Activated CD8-positive, alpha-beta memory T cell treated with anti-CD3 and anti-CD28 coated beads, Interleukin-2, amount 50 U/mL, for 48 hours (primary cell): ENCODE measurements around the gene RNF169.
"Not testable (repeated sequence)": the region's sequence is repeated elsewhere in the genome, so short reads cannot be mapped to it uniquely, and the experiment has no call there.

Experiments used
- DNase-seq: peaks from one replicate; pipeline ENCODE4 v3.0.0-alpha.2; 2020

RNF169 gene

GRCh38 chr11:74825596-74825995, 76.9 kb downstream of the RNF169 start:
- DNase-seq: not testable (repeated sequence)

- no peak for DNase-seq
Measured at GRCh38 chr11:74826901-74827300, 78.3 kb downstream of the RNF169 start.

GRCh38 chr11:74837191-74837590, 88.5 kb downstream of the RNF169 start:
- DNase-seq: no peak

GRCh38 chr11:74838188-74838587, 89.5 kb downstream of the RNF169 start:
- no peak for DNase-seq

- no peak for DNase-seq
Measured at GRCh38 chr11:74839446-74839845, 90.8 kb downstream of the RNF169 start.

GRCh38 chr11:74839971-74840370, 91.3 kb downstream of the RNF169 start:
- no peak for DNase-seq

GRCh38 chr11:74840486-74840885, 91.8 kb downstream of the RNF169 start:
- no peak for DNase-seq

GRCh38 chr11:74842967-74843366, 94.3 kb downstream of the RNF169 start:
- DNase-seq: no peak

- DNase-seq: no peak
Measured at GRCh38 chr11:74844072-74844471, 95.4 kb downstream of the RNF169 start.

- DNase-seq: no peak
Measured at GRCh38 chr11:74844865-74845264, 96.2 kb downstream of the RNF169 start.

GRCh38 chr11:74845978-74846517, 97.4 kb downstream of the RNF169 start:
- DNase-seq: no peak

- DNase-seq: no peak
Measured at GRCh38 chr11:74846770-74847169, 98.1 kb downstream of the RNF169 start.

GRCh38 chr11:74847395-74847794, 98.7 kb downstream of the RNF169 start:
- no peak for DNase-seq

- no peak for DNase-seq
Measured at GRCh38 chr11:74847895-74848294, 99.2 kb downstream of the RNF169 start.

- no peak for DNase-seq
Measured at GRCh38 chr11:74849525-74850391, 101.1 kb downstream of the RNF169 start.

GRCh38 chr11:74853223-74853622, 104.6 kb downstream of the RNF169 start:
- DNase-seq: no peak

GRCh38 chr11:74860743-74861142, 112.1 kb downstream of the RNF169 start:
- no peak for DNase-seq

- DNase-seq: no peak
Measured at GRCh38 chr11:74863410-74863809, 114.8 kb downstream of the RNF169 start.

GRCh38 chr11:74866557-74866956, 117.9 kb downstream of the RNF169 start:
- no peak for DNase-seq

- DNase-seq: no peak
Measured at GRCh38 chr11:74870485-74870884, 121.8 kb downstream of the RNF169 start.

GRCh38 chr11:74871037-74871436, 122.4 kb downstream of the RNF169 start:
- no peak for DNase-seq

- no peak for DNase-seq
Measured at GRCh38 chr11:74877132-74877531, 128.5 kb downstream of the RNF169 start.
